Measurements from ENCODE around the gene ZNF436. TPM values are rescaled to one million over a fixed set of nuclear protein-coding genes. Genes with fewer than 3 reads are reported as not detected.

Gene ZNF436
- total RNA-seq, 1 experiment from 2014 or later, result 14.0 TPM

DNA sequence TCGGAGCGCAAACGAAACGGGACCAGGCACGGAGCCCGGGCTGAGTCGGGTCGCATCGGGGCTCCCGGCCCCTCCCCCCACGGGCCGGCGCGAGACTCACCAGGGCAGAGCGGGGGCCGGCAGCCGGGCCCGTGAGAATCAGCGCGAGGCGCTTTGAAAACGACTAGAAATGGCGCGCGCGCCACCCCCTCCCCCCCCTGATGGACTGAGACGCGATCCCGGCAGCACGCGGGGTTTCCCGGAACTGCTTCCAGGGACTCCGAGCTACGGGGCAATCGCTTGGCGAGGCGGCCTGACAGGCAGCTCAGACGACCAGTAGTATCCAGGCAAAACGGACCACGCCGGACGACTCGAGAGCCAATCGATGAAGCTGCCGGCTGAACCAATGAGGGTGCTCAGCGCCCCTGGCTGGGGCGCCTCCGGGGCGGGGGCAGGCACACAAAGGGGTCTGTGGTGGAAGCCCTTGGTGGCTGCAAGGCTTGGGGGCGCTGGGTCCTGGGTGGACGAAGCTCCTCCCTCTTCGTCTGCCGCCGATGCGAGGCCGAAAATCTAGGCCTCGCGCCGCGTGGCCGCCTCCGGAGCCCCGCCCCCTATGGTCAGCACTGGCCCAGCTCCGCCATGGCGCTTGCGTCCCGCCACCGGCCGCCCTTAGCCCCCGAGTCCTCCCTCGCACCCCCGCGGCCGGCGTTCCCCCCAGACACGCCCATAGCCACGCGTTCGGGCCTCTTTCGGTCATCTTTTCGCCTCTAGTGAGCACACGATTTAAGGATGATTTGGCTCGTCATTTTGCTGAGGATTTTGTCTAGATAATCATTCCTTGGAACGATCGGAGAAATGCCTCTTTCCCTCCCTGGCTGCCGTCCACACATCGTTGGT lies 25.3 kb downstream of the ZNF436 start, which contains the start of gene HNRNPR:
Gene HNRNPR, minus strand, starts transcription at position 174 of the 876 bp plus-strand sequence. CDS start 3,276 bp downstream, outside the sequence.
- intact Hi-C loops (cut with micrococcal nuclease; ENCODE audit: unreplicated experiment), result loop anchor here (1.0 to 2.0 kb wide), 3 partner anchors 24 to 134 kb away; no protein-coding TSS in a partner anchor
- CTCF ChIA-PET, result interaction anchor here (0.5 to 1.1 kb wide), 5 partner anchors 22 to 293 kb away, joined by 5 to 19 read pairs (median 10); no protein-coding TSS in a partner anchor

DNA sequence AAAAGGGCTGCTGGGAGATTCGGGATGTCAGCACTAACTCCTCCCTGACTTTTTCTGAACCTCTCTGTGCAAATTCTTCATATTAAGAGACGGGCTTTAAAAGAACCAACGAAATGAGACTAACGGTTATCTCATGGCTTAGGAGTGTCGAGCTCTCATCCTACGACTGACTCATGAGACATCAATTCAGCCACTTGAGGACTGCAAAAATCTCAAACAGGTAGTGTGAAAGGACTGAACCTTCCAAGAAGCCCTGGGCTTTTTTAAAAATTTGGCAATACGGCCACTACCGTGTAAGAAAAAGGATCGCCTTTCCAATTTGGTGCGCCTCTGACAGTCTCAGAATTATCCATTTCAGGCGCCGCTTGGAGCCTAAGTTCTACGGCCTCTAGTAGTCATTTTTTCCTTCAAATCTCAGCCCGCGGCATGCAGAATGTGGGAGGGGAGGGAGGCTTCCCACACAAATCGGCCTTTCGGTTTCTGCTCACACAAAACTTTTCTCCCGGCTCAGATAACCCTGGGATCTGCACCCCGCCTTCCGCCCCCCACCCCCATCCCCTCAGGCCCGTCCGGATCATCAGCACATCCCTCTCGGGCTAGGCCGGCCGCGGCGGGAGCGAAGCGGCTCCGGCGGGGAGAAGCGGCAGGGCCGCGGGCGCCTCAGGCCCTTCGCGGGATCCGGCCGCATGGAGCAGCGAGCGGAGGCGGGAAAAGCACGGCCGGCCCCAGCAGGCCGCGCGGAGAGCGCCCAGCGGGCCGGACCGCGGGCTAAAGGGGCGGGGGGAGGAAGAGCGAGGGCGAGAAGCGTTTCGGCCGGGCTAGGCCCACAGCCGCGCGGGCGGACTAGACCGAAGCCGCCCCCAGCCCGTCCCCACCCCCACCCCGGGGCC lies 26.2 kb downstream of the ZNF436 start:
- Histone ChIP-seq H3K27ac (peak overlapping the region; percentile 81), H3K4me1 (replicated peaks; ENCODE audit: insufficient read depth) (peaks cover 39% of the 10 kb centered on the region), H3K9me3 (ENCODE audit: insufficient read depth, low read depth) (no peaks in the 10 kb centered on the region), H3K79me2 (ENCODE audit: low read depth) (peaks cover 56% of the 10 kb centered on the region), H2AFZ (no peak overlapping the region), H3K4me2 (peak overlapping the region; percentile 95), H3K4me3 (peak overlapping the region; percentile 68), H3K27me3 (ENCODE audit: insufficient read depth, low read depth) (no peaks in the 10 kb centered on the region), H3F3A (ENCODE audit: insufficient read depth, low read depth) (peaks cover 21% of the 10 kb centered on the region), H3K9me2 (ENCODE audit: insufficient read depth) (no peaks in the 10 kb centered on the region), H4K20me1 (ENCODE audit: insufficient read depth) (peaks cover 48% of the 10 kb centered on the region), H3K36me3 (ENCODE audit: low read depth) (peaks cover 6% of the 10 kb centered on the region; the same call in 1 of the 2 replicates)
- DNase-seq, result peak; percentile 37 to 53
- POLR2A ChIA-PET (ENCODE audit: unreplicated experiment), result interaction anchor here (0.6 to 1.3 kb wide), 8 partner anchors 27 to 456 kb away, joined by 3 to 25 read pairs (median 4); partner anchors contain the start of genes ID3 and ZNF436
- CTCF ChIA-PET, result interaction anchor here (0.9 to 1.1 kb wide), 2 partner anchors 51 to 60 kb away, joined by 3 to 10 read pairs; no protein-coding TSS in a partner anchor
- no TSS peak for BruUV-seq (replicated peaks)
- no peak for TF ChIP-seq EZH2 (IDR thresholded peaks at IDR 0.05; ENCODE audit: low read depth)
- TF ChIP-seq, protein P1, sequence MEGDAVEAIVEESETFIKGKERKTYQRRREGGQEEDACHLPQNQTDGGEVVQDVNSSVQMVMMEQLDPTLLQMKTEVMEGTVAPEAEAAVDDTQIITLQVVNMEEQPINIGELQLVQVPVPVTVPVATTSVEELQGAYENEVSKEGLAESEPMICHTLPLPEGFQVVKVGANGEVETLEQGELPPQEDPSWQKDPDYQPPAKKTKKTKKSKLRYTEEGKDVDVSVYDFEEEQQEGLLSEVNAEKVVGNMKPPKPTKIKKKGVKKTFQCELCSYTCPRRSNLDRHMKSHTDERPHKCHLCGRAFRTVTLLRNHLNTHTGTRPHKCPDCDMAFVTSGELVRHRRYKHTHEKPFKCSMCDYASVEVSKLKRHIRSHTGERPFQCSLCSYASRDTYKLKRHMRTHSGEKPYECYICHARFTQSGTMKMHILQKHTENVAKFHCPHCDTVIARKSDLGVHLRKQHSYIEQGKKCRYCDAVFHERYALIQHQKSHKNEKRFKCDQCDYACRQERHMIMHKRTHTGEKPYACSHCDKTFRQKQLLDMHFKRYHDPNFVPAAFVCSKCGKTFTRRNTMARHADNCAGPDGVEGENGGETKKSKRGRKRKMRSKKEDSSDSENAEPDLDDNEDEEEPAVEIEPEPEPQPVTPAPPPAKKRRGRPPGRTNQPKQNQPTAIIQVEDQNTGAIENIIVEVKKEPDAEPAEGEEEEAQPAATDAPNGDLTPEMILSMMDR (conservative IDR thresholded peaks at IDR 0.05), result no peak
- intact Hi-C loops (cut with micrococcal nuclease; ENCODE audit: unreplicated experiment), result loop anchor here (1.0 to 2.0 kb wide), 3 partner anchors 25 to 135 kb away; no protein-coding TSS in a partner anchor

More for the DNA sequence above, 25.3 kb downstream of the ZNF436 start, which contains the start of gene HNRNPR:
- H2AFZ ChIP-seq, result peak within 1 kb of the TSS; percentile 82
- POLR2A ChIA-PET (ENCODE audit: unreplicated experiment), result interaction anchor here (0.6 to 1.3 kb wide), 15 partner anchors 12 to 746 kb away, joined by 3 to 25 read pairs (median 5); partner anchors contain the start of genes ID3 and ZNF436
- BruUV-seq (replicated peaks), result TSS peak; percentile 89
- peak within 1 kb of the TSS; percentile 95 for H3K4me2 ChIP-seq
- peak within 1 kb of the TSS; percentile 81 for H3K27ac ChIP-seq
- peaks cover 39% of the 10 kb centered on the region for H3K4me1 ChIP-seq (replicated peaks; ENCODE audit: insufficient read depth)
- peaks cover 6% of the 10 kb centered on the region; the same call in 1 of the 2 replicates for H3K36me3 ChIP-seq (ENCODE audit: low read depth)
- H3F3A ChIP-seq (ENCODE audit: insufficient read depth, low read depth), result peaks cover 15% of the 10 kb centered on the region
- no peak for TF ChIP-seq EZH2 (IDR thresholded peaks at IDR 0.05; ENCODE audit: low read depth)
- TF ChIP-seq, protein P1 (conservative IDR thresholded peaks at IDR 0.05), result no peak
- DNase-seq, result peak; percentile 96 to 99
- H3K9me2 ChIP-seq (ENCODE audit: insufficient read depth), result no peaks in the 10 kb centered on the region
- H3K9me3 ChIP-seq (ENCODE audit: insufficient read depth, low read depth), result no peaks in the 10 kb centered on the region
- peak within 1 kb of the TSS; percentile 68 for H3K4me3 ChIP-seq
- peaks cover 39% of the 10 kb centered on the region for H4K20me1 ChIP-seq (ENCODE audit: insufficient read depth)
- H3K79me2 ChIP-seq (ENCODE audit: low read depth), result peaks cover 47% of the 10 kb centered on the region
- no peaks in the 10 kb centered on the region for H3K27me3 ChIP-seq (ENCODE audit: insufficient read depth, low read depth)

Measured in PC-9 (cell line).